GM21723 (cell line): ENCODE measurements around the gene SEC23IP.
"Not testable (repeated sequence)": the region's sequence is repeated elsewhere in the genome, so short reads cannot be mapped to it uniquely, and the experiment has no call there.

ENCODE experiments used
- ATAC-seq: cut with Tn5 transposase; IDR thresholded peaks from one replicate; pipeline ENCODE4 v1.9.1; 2021; ENCODE audit warnings: mild to moderate bottlenecking, moderate library complexity; ENCODE audit not compliant: unreplicated experiment

SEC23IP gene

DNA sequence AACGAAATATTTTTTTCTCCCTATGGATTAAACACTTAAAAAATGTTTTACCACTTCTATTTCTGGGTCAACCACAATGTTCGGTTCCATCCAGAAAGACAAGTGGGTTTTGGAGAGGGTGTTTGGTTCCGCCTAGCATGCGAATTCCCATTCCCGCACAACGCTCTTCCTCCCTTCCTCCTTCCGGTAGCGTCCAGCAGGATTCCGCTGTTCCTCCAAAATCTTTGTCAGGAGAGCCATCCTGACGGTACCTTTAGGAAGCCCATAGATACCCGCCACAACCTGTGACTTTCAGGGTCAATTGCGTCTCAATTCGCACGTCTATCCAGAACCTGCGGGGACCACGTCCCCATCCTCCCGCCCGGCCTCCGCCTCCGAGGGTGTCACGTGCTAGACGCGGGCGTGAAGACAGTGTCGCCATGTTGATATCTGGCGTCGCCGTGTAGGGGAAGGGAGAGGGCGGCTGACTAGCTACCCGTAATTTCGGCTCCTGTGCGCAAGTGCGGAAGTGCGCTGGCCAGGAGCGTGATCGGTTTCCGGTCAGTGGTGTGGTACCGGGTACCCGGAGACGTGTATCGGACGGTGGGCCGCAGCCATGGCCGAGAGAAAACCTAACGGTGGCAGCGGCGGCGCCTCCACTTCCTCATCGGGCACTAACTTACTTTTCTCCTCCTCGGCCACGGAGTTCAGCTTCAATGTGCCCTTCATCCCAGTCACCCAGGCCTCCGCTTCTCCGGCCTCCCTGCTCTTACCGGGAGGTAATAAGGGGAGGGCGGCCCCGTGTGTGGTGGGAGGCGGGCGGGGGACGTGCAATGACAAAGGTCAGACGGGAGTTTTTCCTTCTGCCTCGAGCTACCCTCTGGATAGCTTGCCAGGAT is at the start of gene SEC23IP:
TSS of gene SEC23IP (plus strand) at position 543 of the 878 bp plus-strand sequence. CDS start at position 596, 53 bp downstream.
- peak; percentile 99 for ATAC-seq

DNA sequence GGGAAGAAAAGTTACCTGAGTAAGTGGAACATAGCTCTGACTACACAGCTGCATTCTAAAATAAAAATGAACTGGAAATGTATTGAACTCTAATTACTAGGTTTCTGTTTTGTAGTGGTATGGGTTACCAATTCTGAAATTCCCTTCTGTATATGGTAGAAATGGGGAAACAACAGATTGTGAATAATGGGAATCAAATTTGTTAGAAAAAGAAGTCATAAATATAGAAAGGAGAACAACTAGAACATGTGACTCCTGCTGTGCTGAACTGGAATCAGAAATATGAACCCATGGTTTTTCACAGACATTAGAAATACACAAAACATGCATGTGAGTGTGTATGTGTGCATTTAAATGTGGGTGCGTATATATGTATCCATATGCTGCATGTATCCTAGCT is 46.9 kb upstream of the SEC23IP start:
- no peak for ATAC-seq

DNA sequence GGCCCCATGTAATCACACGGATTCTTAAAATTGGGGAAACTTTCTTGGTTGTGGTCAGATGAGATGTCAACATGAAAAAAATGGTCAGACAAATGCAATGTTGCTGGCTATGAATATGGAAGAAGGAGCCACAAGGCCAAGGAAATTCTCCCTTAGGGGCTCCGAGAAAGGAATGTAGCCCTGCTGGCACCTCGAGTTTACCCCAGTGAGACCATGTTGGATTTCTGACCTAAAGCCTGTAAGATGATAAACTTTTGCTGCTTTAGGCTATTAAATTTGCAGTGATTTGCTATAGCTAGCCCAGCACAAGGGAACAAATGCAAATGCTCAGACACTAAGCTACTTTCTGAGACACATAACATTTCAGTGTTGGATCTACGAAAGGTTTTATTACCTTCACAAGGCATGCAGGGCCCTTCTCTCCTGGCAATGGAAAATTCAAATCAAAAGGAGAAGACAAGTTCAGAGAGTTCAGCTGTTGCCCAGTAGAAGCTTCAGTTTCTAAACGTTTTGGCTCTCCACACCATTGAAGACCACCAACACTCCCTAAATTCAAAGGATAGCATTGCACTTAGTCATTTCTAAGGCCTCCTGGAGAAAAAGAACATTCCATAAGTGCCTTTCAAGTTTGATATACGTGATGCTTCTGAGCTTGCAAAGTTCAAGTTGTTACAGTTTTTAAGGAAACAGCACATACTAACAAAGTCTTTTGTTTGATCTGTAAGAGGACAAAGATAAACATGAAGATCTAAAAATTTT is 43.3 kb upstream of the SEC23IP start:
- no peak for ATAC-seq

DNA sequence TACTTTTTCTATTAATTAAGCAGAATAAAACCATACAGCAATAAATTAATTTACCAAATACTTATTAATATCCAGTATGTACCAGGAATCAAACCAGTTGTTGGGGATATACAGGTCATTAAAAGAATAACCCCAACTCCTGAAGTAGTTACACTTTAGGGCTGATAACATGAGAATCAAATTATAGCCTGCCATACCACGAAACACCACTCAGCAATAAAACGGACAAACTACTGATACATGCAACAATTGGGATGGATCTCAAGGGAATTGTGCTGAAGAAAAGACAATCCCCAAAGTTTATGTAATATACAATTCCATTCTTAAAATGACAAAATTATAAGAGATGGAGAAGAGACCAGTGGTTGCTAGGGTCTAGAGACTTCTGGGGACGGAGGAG is 42.6 kb upstream of the SEC23IP start:
- ATAC-seq = no peak

DNA sequence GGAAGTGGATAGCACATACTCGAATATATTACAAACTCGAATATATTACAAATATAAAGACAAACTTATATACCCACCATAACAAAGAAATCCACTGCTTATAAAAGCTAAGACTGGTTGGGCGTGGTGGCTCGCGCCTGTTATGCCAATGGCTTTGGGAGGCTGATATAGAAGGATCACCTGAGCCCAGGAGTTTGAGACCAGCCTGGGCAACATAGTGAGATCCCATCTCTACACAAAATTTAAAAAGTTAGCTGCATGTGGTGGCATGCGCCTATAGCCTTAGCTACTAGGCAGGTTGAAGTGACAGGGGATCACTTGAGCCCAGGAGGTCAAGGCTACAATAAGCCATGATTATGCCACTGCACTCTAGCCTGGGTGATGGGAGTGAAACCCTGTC is 40.3 kb upstream of the SEC23IP start:
- no peak for ATAC-seq

DNA sequence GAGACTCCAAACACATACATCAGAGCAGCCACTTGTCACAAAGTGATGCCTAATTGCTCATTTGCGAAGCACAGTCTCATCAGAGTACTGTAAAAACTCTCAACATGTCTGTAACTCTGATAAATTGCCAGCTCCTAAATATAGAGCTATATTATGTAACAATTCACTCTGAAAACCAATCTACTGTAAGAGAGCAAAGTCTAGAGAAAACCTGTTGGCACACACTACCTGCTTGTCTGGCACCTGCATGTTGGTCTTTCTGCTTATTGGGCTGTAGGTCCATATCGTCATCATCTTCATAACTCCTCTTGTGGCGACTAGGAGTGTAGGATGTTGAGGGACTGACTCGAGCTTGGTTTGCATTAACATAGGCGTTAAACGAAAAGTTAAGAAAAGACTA is 39.7 kb upstream of the SEC23IP start:
- ATAC-seq = no peak

DNA sequence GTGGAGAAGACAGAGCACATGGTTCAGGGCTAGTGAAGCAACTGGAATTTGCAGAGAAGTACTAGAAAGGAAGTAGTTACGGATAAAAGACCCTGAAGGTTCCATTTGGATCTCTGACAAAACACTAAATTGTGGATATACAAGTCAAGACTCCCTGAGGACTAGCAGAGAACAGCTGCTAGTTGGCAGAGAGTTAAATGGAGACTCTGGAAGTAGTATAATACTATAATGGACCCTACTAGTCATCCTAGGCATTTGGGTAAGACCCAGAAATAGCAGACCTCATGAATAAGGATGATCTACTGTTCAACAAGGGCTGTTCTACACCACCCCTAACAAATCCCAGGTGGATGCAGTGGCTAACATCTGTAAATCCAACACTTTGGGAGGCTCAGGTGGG is 39.0 kb upstream of the SEC23IP start:
- no peak for ATAC-seq

DNA sequence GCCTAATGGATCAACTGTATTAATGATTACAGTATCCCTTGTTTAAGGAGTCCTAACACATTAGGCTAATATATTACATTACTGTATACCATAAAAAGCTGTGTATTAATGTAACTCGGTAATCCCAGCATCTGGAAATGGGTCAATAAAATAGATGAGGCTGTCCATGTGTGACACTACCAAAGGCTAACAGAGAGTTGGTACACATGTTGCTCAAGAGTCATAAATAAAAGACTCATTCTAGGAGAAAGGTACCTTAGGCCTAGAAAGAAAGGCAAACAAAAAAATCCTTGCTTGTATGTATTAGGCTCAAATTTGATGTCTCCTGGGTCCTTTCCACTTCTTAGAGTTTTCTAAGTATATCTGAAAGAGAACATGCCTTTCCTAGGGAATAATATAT is 34.5 kb upstream of the SEC23IP start:
- ATAC-seq = no peak

DNA sequence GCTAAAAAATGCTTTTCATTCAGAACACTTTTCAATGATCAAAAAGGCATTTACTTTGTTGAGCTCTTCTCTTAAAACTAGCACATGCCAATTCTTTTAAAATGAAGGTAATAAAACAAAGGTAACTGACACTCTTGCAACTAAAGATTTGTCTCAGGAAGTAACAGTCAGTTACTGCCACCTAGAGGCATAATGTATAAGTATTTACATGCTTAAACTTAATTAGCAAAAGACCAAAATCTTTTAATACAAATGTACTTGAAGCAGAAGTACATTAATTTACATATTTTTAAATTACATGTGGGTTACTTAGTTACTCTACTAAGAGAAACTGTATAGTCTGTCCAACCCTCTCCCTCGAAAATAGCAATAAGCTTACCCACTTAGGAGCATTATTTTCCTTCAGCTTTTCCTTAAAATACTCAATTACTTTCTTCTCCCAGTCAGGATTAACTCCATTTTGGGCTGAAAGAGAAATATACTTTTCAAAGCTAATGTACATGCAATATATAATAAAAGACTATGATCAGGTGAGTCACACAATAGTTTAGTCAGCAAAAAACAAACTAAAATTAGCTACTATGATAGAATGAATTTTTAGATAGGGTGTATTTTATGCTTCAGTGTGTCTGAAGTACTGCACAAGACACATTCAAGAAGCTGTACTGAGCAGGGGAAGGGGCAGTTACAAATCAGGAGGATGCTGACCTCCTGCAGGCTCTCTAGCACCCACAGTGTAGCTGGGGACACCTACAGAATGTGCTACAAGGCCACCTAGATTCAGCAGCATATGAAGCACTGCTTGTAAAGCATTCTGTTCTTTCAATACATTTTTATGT is 32.9 kb upstream of the SEC23IP start:
- no peak for ATAC-seq

DNA sequence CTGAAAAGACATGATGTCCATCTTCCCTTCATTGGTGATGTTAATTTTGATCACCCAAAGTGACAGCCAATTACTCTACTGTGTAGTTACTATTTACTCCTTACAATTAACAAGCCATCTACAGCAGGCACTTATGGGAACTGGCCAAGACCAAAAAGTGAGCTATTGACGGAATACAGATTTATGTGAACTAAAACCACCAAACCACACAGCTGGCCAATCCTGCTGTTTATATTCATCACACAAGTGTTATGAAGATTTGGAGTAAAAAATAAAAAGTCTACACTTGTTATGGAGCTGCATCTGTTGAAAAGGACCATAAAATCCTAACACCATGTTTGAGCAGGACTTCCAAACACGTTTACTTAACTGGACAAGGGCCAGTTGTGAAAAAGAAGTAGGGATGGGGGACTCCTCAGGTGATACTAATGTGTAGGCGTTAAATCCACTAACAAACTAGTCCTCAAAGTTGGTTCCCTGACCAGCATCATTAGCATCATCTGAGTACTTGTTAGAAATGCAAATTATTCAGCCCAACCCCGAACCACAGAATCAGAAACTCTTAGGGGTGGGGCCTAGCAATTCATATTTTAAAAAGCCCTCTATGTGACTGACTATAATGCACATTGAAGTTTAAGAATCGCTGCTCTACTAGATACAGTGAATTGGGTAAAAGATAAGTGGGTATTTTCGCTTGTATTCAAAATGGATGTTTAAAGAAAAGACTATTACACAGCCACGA is 31.5 kb upstream of the SEC23IP start:
- ATAC-seq = no peak

DNA sequence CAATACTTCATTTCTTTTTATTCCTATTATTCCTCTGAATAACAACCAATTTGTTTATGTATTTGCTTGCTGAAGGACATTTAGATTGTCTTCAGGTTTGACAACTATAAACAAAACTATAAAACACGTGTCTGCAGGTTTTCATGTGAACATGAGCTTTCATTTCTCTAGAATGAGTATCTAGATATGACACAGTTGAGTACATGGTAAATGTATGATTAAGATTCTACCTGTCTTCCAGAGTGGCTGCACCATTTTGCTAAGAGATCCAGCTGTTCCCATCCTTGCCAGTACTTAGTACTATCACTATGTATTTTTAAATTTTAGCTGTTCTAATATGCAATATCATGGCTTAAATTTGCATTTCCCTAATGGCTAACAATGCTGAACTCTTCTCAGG is 30.0 kb upstream of the SEC23IP start:
- ATAC-seq = no peak

DNA sequence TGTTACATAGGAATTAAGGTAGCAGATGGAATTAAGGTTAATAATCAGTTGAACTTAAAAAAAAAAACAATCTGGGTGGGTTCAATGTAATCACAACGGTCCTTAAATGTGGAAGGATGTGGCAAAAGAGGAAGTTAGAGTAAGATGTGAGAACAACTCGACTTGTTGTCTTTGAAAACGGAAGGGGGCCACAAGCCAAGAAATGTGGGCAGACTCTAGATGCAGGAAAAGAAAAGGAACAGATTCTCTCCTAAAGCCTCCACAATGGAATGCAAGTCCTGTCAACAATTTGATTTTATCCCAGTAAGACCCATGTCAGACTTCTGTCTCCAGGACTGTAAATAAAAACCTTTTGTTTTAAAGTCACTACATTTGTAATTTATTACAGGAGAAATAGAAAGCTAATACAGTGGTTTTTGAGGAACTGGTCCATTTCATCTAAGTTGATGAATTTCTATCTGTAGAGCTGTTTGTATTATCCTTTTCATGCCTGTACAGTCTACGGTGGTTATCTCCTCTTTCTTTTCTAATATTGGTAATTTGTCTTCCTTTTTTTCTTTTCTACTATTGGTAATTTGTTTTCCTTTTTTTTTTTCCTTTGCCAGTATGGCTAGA is 28.5 kb upstream of the SEC23IP start:
- ATAC-seq = no peak

DNA sequence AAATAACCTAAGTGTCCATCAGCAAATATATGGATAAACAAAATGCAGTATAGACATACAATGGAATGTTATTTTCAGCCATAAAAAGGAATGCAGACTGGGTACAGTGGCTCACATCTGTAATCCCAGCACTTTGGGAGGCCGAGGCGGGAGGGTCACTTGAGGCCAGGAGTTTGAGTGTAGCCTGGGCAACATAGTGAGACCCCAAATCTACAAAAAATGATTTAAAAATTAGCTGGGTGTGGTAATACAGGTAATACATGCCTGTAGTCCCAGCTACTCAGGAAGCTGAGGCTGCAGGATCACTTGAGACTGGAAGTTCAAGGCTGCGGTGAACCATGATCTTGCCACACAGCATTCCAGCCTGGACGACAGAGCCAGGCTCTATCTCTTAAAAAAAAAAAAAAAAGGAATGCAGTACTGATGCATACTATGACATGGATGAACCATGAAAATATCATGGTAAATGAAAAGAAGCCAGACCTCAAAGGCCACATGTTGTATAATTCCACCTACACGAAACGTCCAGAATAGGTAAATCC is 26.8 kb upstream of the SEC23IP start:
- ATAC-seq = no peak

DNA sequence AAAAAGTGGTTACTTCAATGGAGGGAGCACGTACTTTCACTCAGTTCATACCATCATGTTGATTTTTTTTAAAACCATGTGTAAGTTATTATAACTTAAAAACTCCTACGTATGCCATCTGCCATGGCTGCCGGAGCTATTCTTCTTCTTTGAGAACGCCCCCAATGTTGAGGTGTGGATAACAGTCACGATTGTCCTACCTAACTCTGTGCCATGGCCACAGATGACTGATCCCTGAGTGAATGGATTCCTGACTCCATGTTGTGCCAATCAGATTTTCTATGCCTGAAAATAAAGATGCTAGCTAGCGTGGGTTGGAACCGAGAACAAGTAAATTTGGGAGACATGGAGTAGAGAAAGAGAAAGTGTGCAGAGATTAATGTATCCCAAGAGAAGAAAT is 25.2 kb upstream of the SEC23IP start:
- no peak for ATAC-seq

DNA sequence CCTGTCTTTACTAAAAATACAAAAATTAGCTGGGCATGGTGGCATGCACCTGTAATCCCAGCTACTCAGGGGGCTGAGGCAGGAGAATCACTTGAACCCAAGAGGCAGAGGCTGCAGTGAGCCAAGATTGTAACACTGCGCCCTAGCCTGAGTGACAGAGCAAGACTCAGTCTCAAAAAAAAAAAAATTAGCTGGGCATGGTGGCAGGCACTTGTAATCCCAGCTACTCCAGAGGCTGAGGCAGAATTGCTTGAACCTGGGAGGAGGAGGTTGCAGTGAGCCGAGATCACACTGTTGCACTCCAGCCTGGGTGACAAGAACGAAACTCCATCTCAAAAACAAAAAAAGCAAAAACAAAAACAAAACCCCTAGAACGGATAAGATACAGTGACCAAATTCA is 23.1 kb upstream of the SEC23IP start:
- not testable (repeated sequence) for ATAC-seq

DNA sequence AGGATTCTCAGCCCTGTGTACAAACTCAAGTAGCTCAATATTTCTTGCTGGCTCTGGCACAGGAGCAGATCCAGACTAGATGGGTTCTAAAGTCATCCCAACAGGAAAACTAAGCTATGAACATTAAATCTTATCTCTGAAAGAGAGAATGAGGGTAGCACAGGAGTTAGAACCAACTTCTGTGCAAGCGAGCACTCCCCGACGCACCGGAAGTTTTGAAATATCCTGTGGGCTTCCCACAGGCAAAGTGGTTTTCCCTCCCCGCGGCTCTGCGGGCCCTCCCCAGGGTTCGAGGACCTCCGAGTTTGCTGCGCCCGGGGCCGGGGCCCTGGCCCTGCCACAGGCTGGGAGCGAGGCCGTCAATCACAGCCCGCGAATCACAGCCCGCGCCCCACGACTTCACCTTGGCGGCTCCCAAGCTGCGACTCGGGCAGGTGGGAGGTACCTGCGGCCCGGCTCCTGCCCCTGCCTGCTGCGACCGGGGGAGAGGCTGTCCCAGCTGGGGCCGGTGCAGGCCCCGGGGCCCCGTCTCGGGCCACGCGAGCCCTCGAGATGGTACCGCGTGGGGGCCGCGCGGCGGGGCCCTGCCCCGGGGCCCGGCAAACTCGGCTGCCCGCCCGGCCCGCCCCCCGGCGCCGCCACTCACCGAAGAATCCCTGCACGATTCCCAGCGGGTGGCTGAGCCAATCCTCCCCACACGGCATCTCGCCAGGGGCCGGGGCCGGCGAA is 20.5 kb upstream of the SEC23IP start:
- ATAC-seq = peak; percentile 50

DNA sequence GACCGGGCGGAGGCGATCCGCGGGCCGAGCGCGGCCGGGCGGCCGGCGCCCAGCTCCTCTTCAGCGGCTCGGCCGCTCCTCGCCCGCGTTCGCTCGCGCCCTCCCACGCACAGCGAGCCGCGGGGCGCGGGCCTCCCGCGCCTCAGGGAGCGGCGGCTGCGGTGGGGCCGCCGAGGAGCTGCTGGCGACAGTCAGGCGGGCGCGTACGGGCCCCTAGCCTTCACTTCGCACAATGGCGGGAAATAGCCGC is 20.0 kb upstream of the SEC23IP start, which contains the start of gene MCMBP:
TSS of gene MCMBP (minus strand) at position 234 of the 250 bp plus-strand sequence. CDS start 259 bp downstream, outside the sequence.
- ATAC-seq = no peak

DNA sequence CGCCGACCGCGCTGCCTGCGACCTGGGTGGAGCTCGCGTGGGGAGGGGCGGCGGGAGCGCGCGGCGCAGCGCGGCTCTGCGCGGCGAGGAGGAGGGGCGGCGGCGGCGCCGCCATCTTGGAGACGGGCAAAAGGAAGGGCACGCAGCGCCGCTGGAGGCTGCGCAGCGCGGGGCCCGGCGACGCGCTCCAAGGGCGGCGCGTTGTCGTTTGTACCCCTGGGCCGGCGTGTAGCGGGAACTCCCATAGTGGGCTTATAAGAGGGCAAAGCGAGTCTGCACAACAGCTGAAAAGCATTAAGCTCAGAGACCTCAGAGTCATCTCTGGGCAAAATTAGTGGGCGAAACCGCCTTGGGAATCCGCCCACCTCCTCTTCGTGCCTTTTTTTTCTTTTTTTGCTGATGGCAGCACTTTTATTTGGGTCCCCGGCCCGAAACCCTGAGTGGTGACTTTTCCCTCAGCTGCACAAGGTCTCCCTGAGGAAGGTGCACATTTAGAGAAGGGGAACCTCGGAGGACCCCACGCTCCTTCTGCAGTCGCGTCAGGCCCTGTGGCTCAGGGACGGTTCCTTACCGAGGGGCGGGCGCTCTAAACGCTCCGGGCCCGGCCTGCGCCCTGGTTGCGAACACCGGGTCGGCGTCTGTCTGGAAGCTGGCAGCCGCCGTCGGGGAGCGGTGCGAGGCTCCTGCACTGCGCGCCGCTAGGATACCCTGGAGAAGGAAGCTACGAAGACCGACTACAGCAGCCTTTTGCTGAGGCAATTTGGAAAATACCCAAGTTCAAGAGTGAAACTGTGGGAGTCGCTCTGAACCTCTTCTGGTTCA is 19.5 kb upstream of the SEC23IP start:
- peak; percentile 86 for ATAC-seq
